ENCODE results near the gene RIPK4.

Gene RIPK4

GRCh38 chr21:41781050-41781410, 14.2 kb upstream of the RIPK4 start:
- TF ChIP-seq TAF1 (IDR thresholded peaks at IDR 0.05; ENCODE audit: low read depth, low read length) (no peak), PAX5 (IDR thresholded peaks at IDR 0.05; ENCODE audit: insufficient read depth, low read length, severe bottlenecking) (no peak), SPI1 (IDR thresholded peaks at IDR 0.05; ENCODE audit: low read depth, low read length) (no peak), POLR2AphosphoS5 (IDR thresholded peaks at IDR 0.05; ENCODE audit: low read depth, low read length) (no peak), POLR2A (IDR thresholded peaks at IDR 0.05; ENCODE audit: low read depth, low read length) (no peak), POU2F2 (IDR thresholded peaks at IDR 0.05; ENCODE audit: low read depth, low read length) (no peak)
- DNase-seq (ENCODE audit: insufficient read length, low spot score), result no peak
- no peak for FAIRE-seq

- FAIRE-seq (no peak), DNase-seq (ENCODE audit: insufficient read length, low spot score) (no peak)
- TF ChIP-seq TAF1 (IDR thresholded peaks at IDR 0.05; ENCODE audit: low read depth, low read length), result no peak
- no peak for TF ChIP-seq PAX5 (IDR thresholded peaks at IDR 0.05; ENCODE audit: insufficient read depth, low read length, severe bottlenecking)
- no peak for TF ChIP-seq SPI1 (IDR thresholded peaks at IDR 0.05; ENCODE audit: low read depth, low read length)
- TF ChIP-seq POLR2A (IDR thresholded peaks at IDR 0.05; ENCODE audit: low read depth, low read length), result no peak
- TF ChIP-seq POLR2AphosphoS5 (IDR thresholded peaks at IDR 0.05; ENCODE audit: low read depth, low read length), result no peak
- no peak for TF ChIP-seq POU2F2 (IDR thresholded peaks at IDR 0.05; ENCODE audit: low read depth, low read length)
Observed at GRCh38 chr21:41780337-41781049, 13.6 kb upstream of the RIPK4 start.

GRCh38 chr21:41779659-41780058, 12.8 kb upstream of the RIPK4 start:
- TF ChIP-seq SPI1 (IDR thresholded peaks at IDR 0.05; ENCODE audit: low read depth, low read length) (no peak), PAX5 (IDR thresholded peaks at IDR 0.05; ENCODE audit: insufficient read depth, low read length, severe bottlenecking) (no peak), TAF1 (IDR thresholded peaks at IDR 0.05; ENCODE audit: low read depth, low read length) (no peak), POLR2AphosphoS5 (IDR thresholded peaks at IDR 0.05; ENCODE audit: low read depth, low read length) (no peak), POLR2A (IDR thresholded peaks at IDR 0.05; ENCODE audit: low read depth, low read length) (no peak), POU2F2 (IDR thresholded peaks at IDR 0.05; ENCODE audit: low read depth, low read length) (no peak)
- no peak for FAIRE-seq
- no peak for DNase-seq (ENCODE audit: insufficient read length, low spot score)

- TF ChIP-seq POLR2A (IDR thresholded peaks at IDR 0.05; ENCODE audit: low read depth, low read length) (no peak), POU2F2 (IDR thresholded peaks at IDR 0.05; ENCODE audit: low read depth, low read length) (no peak), PAX5 (IDR thresholded peaks at IDR 0.05; ENCODE audit: insufficient read depth, low read length, severe bottlenecking) (no peak), POLR2AphosphoS5 (IDR thresholded peaks at IDR 0.05; ENCODE audit: low read depth, low read length) (no peak), SPI1 (IDR thresholded peaks at IDR 0.05; ENCODE audit: low read depth, low read length) (no peak), TAF1 (IDR thresholded peaks at IDR 0.05; ENCODE audit: low read depth, low read length) (no peak)
- DNase-seq (ENCODE audit: insufficient read length, low spot score) (no peak), FAIRE-seq (no peak)
Observed at GRCh38 chr21:41778930-41779600, 12.2 kb upstream of the RIPK4 start.

- no peak for TF ChIP-seq POLR2AphosphoS5 (IDR thresholded peaks at IDR 0.05; ENCODE audit: low read depth, low read length)
- TF ChIP-seq TAF1 (IDR thresholded peaks at IDR 0.05; ENCODE audit: low read depth, low read length), result no peak
- no peak for TF ChIP-seq POU2F2 (IDR thresholded peaks at IDR 0.05; ENCODE audit: low read depth, low read length)
- no peak for TF ChIP-seq POLR2A (IDR thresholded peaks at IDR 0.05; ENCODE audit: low read depth, low read length)
- TF ChIP-seq SPI1 (IDR thresholded peaks at IDR 0.05; ENCODE audit: low read depth, low read length), result no peak
- TF ChIP-seq PAX5 (IDR thresholded peaks at IDR 0.05; ENCODE audit: insufficient read depth, low read length, severe bottlenecking), result no peak
- FAIRE-seq, result no peak
- DNase-seq (ENCODE audit: insufficient read length, low spot score), result no peak
Observed at GRCh38 chr21:41777951-41778815, 11.3 kb upstream of the RIPK4 start.

GRCh38 chr21:41776778-41777177, 9.9 kb upstream of the RIPK4 start:
- DNase-seq (ENCODE audit: insufficient read length, low spot score), result no peak
- no peak for FAIRE-seq
- TF ChIP-seq POLR2AphosphoS5 (IDR thresholded peaks at IDR 0.05; ENCODE audit: low read depth, low read length), result no peak
- TF ChIP-seq PAX5 (IDR thresholded peaks at IDR 0.05; ENCODE audit: insufficient read depth, low read length, severe bottlenecking), result no peak
- TF ChIP-seq POLR2A (IDR thresholded peaks at IDR 0.05; ENCODE audit: low read depth, low read length), result no peak
- no peak for TF ChIP-seq TAF1 (IDR thresholded peaks at IDR 0.05; ENCODE audit: low read depth, low read length)
- no peak for TF ChIP-seq SPI1 (IDR thresholded peaks at IDR 0.05; ENCODE audit: low read depth, low read length)
- no peak for TF ChIP-seq POU2F2 (IDR thresholded peaks at IDR 0.05; ENCODE audit: low read depth, low read length)

- no peak for FAIRE-seq
- TF ChIP-seq POLR2AphosphoS5 (IDR thresholded peaks at IDR 0.05; ENCODE audit: low read depth, low read length) (no peak), PAX5 (IDR thresholded peaks at IDR 0.05; ENCODE audit: insufficient read depth, low read length, severe bottlenecking) (no peak), TAF1 (IDR thresholded peaks at IDR 0.05; ENCODE audit: low read depth, low read length) (no peak), SPI1 (IDR thresholded peaks at IDR 0.05; ENCODE audit: low read depth, low read length) (no peak), POU2F2 (IDR thresholded peaks at IDR 0.05; ENCODE audit: low read depth, low read length) (no peak), POLR2A (IDR thresholded peaks at IDR 0.05; ENCODE audit: low read depth, low read length) (no peak)
- no peak for DNase-seq (ENCODE audit: insufficient read length, low spot score)
Observed at GRCh38 chr21:41775149-41775472, 8.3 kb upstream of the RIPK4 start.

- DNase-seq (ENCODE audit: insufficient read length, low spot score) (no peak), FAIRE-seq (no peak)
- no peak for TF ChIP-seq TAF1 (IDR thresholded peaks at IDR 0.05; ENCODE audit: low read depth, low read length)
- no peak for TF ChIP-seq POLR2A (IDR thresholded peaks at IDR 0.05; ENCODE audit: low read depth, low read length)
- no peak for TF ChIP-seq SPI1 (IDR thresholded peaks at IDR 0.05; ENCODE audit: low read depth, low read length)
Observed at GRCh38 chr21:41774467-41775148, 7.8 kb upstream of the RIPK4 start.
